ENCODE results near the gene FNDC3B.

The FNDC3B gene

DNA sequence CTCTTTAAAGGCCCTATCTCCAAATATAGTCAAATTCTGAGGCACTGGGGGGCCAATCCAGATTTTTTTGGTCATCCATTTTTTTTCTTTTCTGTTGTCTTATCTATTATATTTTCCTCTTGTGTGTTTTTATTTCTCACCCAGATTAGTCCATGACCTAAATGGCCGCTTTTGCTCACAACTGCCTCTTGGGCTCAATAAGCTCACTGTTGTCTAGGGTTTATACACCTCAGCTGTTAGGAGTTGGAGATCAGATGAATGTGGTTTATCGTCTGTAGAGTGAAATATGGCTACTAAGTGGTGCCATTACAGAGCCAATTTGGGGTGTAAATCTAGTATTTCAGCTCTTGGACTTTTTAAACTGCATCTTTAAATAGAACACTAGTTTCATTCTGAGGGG, 235.5 kb downstream of the FNDC3B start:
- Histone ChIP-seq H3K27me3 (ENCODE audit: low read depth, low read length) (no peaks in the 10 kb centered on the region), H3K4me1 (ENCODE audit: low read length) (peaks cover 33% of the 10 kb centered on the region), H3K4me2 (ENCODE audit: low read length) (no peak overlapping the region), H3K9ac (ENCODE audit: low read length) (no peak overlapping the region), H3K27ac (ENCODE audit: low read length) (no peak overlapping the region), H3K79me2 (ENCODE audit: low read length) (no peaks in the 10 kb centered on the region), H3K9me3 (ENCODE audit: insufficient read depth, low read length) (no peaks in the 10 kb centered on the region), H4K20me1 (ENCODE audit: insufficient read depth, low read length) (peaks cover 17% of the 10 kb centered on the region; the same call in 1 of the 2 replicates), H3K36me3 (replicated peaks; ENCODE audit: low read depth, low read length) (no peaks in the 10 kb centered on the region), H3K4me3 (ENCODE audit: low read length) (no peak overlapping the region), H2AFZ (ENCODE audit: low read depth, low read length) (no peak overlapping the region)
- TF ChIP-seq EZH2phosphoT487 (IDR thresholded peaks at IDR 0.05; ENCODE audit: low read depth) (no peak), CTCF (IDR thresholded peaks at IDR 0.05; ENCODE audit: low read depth, low read length) (no peak)

GRCh38 chr3:172275586-172275985, 236.2 kb downstream of the FNDC3B start:
- Histone ChIP-seq H3K4me3 (ENCODE audit: low read length) (no peak overlapping the region), H3K9ac (ENCODE audit: low read length) (no peak overlapping the region), H4K20me1 (ENCODE audit: insufficient read depth, low read length) (peaks cover 10% of the 10 kb centered on the region; the same call in 1 of the 2 replicates), H2AFZ (ENCODE audit: low read depth, low read length) (no peak overlapping the region), H3K4me1 (ENCODE audit: low read length) (peaks cover 26% of the 10 kb centered on the region), H3K27ac (ENCODE audit: low read length) (no peak overlapping the region), H3K9me3 (ENCODE audit: insufficient read depth, low read length) (no peaks in the 10 kb centered on the region), H3K27me3 (ENCODE audit: low read depth, low read length) (no peaks in the 10 kb centered on the region), H3K36me3 (replicated peaks; ENCODE audit: low read depth, low read length) (no peaks in the 10 kb centered on the region), H3K79me2 (ENCODE audit: low read length) (no peaks in the 10 kb centered on the region), H3K4me2 (ENCODE audit: low read length) (no peak overlapping the region)
- TF ChIP-seq CTCF (IDR thresholded peaks at IDR 0.05; ENCODE audit: low read depth, low read length): no peak
- TF ChIP-seq EZH2phosphoT487 (IDR thresholded peaks at IDR 0.05; ENCODE audit: low read depth): no peak

- Histone ChIP-seq H3K36me3 (replicated peaks; ENCODE audit: low read depth, low read length) (no peaks in the 10 kb centered on the region), H3K79me2 (ENCODE audit: low read length) (no peaks in the 10 kb centered on the region), H3K9me3 (ENCODE audit: insufficient read depth, low read length) (no peaks in the 10 kb centered on the region), H2AFZ (ENCODE audit: low read depth, low read length) (no peak overlapping the region), H3K27ac (ENCODE audit: low read length) (no peak overlapping the region), H3K4me1 (ENCODE audit: low read length) (peaks cover 21% of the 10 kb centered on the region), H4K20me1 (ENCODE audit: insufficient read depth, low read length) (peaks cover 7% of the 10 kb centered on the region; the same call in 1 of the 2 replicates), H3K4me3 (ENCODE audit: low read length) (no peak overlapping the region), H3K4me2 (ENCODE audit: low read length) (no peak overlapping the region), H3K9ac (ENCODE audit: low read length) (no peak overlapping the region), H3K27me3 (ENCODE audit: low read depth, low read length) (no peaks in the 10 kb centered on the region)
- TF ChIP-seq CTCF (IDR thresholded peaks at IDR 0.05; ENCODE audit: low read depth, low read length) (peak; percentile 26; the same call in 1 of the 2 replicates), EZH2phosphoT487 (IDR thresholded peaks at IDR 0.05; ENCODE audit: low read depth) (no peak)
Measured at GRCh38 chr3:172276103-172276502, 236.7 kb downstream of the FNDC3B start.

DNA sequence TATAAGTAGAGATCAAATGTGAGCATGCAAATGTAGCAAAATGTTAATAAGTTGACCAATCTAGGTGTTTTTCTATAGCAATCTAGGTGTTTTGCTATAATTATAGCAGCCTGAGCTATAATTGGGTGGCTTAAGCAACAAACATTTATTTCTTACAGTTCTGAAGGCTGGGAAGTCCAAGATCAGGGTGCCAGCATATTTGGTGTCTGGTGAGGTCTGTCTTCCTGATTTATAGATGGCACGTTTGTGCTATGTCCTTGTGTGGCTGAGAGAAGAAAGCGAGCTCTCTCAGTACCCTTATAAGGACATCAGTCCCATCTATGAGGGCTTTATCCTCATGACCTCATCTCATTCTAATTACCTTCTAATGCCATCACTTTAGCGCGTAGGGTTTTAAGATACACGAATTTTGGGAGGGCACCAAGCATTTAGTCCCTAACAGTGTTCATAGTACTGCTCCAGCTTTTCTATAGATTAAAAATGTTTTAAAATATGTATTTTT, 237.8 kb downstream of the FNDC3B start:
- Histone ChIP-seq H3K4me2 (ENCODE audit: low read length) (no peak overlapping the region), H3K27me3 (ENCODE audit: low read depth, low read length) (no peaks in the 10 kb centered on the region), H2AFZ (ENCODE audit: low read depth, low read length) (no peak overlapping the region), H3K9ac (ENCODE audit: low read length) (no peak overlapping the region), H3K36me3 (replicated peaks; ENCODE audit: low read depth, low read length) (no peaks in the 10 kb centered on the region), H3K4me3 (ENCODE audit: low read length) (no peak overlapping the region), H3K27ac (ENCODE audit: low read length) (no peak overlapping the region), H3K9me3 (ENCODE audit: insufficient read depth, low read length) (no peaks in the 10 kb centered on the region), H3K79me2 (ENCODE audit: low read length) (no peaks in the 10 kb centered on the region), H4K20me1 (ENCODE audit: insufficient read depth, low read length) (no peaks in the 10 kb centered on the region), H3K4me1 (ENCODE audit: low read length) (peaks cover 11% of the 10 kb centered on the region)
- TF ChIP-seq CTCF (IDR thresholded peaks at IDR 0.05; ENCODE audit: low read depth, low read length) (no peak), EZH2phosphoT487 (IDR thresholded peaks at IDR 0.05; ENCODE audit: low read depth) (no peak)

Data from OCI-LY3 (cell line).